GM19455 (cell line): ENCODE data around the gene RPL18A.

ENCODE experiments used
- ATAC-seq: cut with Tn5 transposase; IDR thresholded peaks from one replicate; pipeline ENCODE4 v1.9.1; 2021; ENCODE audit not compliant: unreplicated experiment

The RPL18A gene

GRCh38 chr19:17908244-17908643 lies 48.5 kb downstream of the RPL18A start:
- ATAC-seq, result no peak

GRCh38 chr19:17909003-17909732 lies 49.5 kb downstream of the RPL18A start:
- no peak for ATAC-seq

GRCh38 chr19:17910791-17911360 lies 51.2 kb downstream of the RPL18A start:
- no peak for ATAC-seq
